Nasal cavity respiratory epithelium epithelial cell of viscerocranial mucosa (primary cell): ENCODE data around the gene DUSP9. TPM values are rescaled to one million over a fixed set of nuclear protein-coding genes. Genes with fewer than 3 reads are reported as not detected.

ENCODE experiments used
- total RNA-seq: library from RNA; depleted of rRNA; stranded (reverse); fragments of >200 nt; gene quantifications from 2 replicates; pipeline ENCODE4 v1.2.3, GENCODE V29; 2014

The DUSP9 gene
- total RNA-seq: 0.28 and 0.68 TPM in 2 replicates

GRCh38 chrX:153646620-153647373 lies at the start of gene DUSP9:
DUSP9 (plus strand) TSS chrX:153647203; CDS start chrX:153647954, 751 bp downstream.

GRCh38 chrX:153598541-153599191 lies 48.3 kb upstream of the DUSP9 start, which contains the start of gene CCNQ:
CCNQ (minus strand) TSS chrX:153599139; CDS start chrX:153599073, 66 bp downstream.

GRCh38 chrX:153673428-153674218 lies 26.6 kb downstream of the DUSP9 start, which contains the start of gene PNCK:
PNCK (minus strand) TSS chrX:153673813; CDS start chrX:153673076, 737 bp downstream.

GRCh38 chrX:153687121-153688039 lies 40.4 kb downstream of the DUSP9 start, which contains the start of gene SLC6A8:
SLC6A8 (plus strand) TSS chrX:153687926; CDS start chrX:153688575, 649 bp downstream.

Other genes starting within 250 kb of the DUSP9 start
- gene PNMA6E, start 245.9 kb upstream of the DUSP9 start, total RNA-seq: not detected in 2 replicates
- 0.34 and 2.5 TPM in 2 replicates for gene ZFP92, start 235.7 kb upstream of the DUSP9 start, total RNA-seq
- 0.64 and 3.8 TPM in 2 replicates for gene TREX2, start 201.1 kb upstream of the DUSP9 start, total RNA-seq
- 8.0 and 8.2 TPM in 2 replicates for gene HAUS7, start 176.6 kb upstream of the DUSP9 start, total RNA-seq
- gene BGN, start 152.2 kb upstream of the DUSP9 start, total RNA-seq: 0.21 TPM in 1 of 2 replicates, not detected in the other
- gene ATP2B3, start 129.6 kb upstream of the DUSP9 start, total RNA-seq: not detected in 2 replicates
- 23.2 and 43.1 TPM in 2 replicates for gene CCNQ, start 48.1 kb upstream of the DUSP9 start, total RNA-seq
- gene PNCK, start 26.6 kb downstream of the DUSP9 start, total RNA-seq: 0.34 and 2.5 TPM in 2 replicates
- gene SLC6A8, start 40.7 kb downstream of the DUSP9 start, total RNA-seq: 29.0 and 77.4 TPM in 2 replicates
- 229 and 239 TPM in 2 replicates for gene BCAP31, start 77.2 kb downstream of the DUSP9 start, total RNA-seq
- 1.0 and 4.3 TPM in 2 replicates for gene ABCD1, start 77.7 kb downstream of the DUSP9 start, total RNA-seq
- gene PLXNB3, start 117.0 kb downstream of the DUSP9 start, total RNA-seq: 2.7 and 28.8 TPM in 2 replicates
- under 0.01 and 0.14 TPM in 2 replicates for gene SRPK3, start 133.8 kb downstream of the DUSP9 start, total RNA-seq
- gene IDH3G, start 147.2 kb downstream of the DUSP9 start, total RNA-seq: 22.9 and 38.8 TPM in 2 replicates
- gene SSR4, start 147.5 kb downstream of the DUSP9 start, total RNA-seq: 71.8 and 132 TPM in 2 replicates
- gene PDZD4, start 183.3 kb downstream of the DUSP9 start, total RNA-seq: 0.36 TPM in 1 of 2 replicates, not detected in the other
- 2.1 and 6.3 TPM in 2 replicates for gene L1CAM, start 239.0 kb downstream of the DUSP9 start, total RNA-seq